ENCODE data around the gene SCN7A.

SCN7A gene

DNA sequence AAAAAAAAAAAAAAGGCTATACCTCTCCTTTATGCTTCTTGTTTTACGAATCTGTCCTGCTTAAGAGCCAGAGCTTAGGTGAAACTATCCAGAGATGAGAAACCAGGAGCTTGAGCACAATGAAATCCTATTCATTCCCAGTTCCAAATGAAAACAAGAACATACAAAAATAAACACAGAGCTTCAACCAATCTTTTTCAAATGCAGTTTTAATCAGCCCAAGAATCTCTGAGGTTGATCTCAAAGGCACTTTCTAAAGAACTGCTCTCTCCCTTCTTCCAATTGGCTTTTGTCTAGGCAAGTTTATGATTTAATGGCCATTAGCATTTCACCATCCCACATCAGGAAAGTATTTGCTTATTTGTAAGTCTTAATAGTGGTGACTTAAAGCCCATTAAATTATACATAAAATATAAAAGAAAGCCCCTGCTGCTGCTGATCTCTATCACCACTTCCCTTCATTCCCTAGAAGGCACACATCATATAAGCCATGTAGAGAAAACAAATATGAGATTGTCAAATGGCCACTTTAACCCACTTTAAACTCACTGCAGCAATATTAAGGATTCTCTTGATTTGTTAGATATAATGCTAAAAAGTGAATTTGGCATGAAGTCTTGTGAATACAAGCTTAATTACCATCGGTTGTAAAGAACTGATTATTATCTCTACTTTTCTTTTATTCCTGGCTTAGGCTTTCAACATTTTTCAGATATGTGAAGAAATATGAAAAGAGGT, 89.0 kb downstream of the SCN7A start:
- no peak for DNase-seq (ENCODE audit: low spot score)

GRCh38 chr2:166394245-166394644, 99.8 kb downstream of the SCN7A start:
- no peak for DNase-seq (ENCODE audit: low spot score)

DNA sequence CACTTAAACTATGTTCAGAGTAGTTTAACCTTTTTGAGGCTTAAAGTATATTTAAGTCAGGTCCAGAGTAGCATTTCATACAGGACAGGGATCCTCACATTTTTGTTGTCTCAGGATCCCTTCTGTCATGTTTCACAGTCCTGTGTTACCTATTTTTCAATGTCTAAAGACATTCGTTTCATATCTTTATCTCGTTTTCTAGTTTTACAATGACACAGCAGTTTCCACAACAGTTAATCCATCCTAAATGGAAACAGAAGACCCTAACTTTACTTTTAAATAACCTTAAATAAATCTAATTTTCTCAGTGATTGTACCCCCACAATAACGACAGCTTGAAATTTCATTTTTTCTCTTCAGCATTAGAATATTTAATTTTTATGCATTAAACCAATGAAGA, 101.0 kb downstream of the SCN7A start:
- DNase-seq (ENCODE audit: low spot score), result no peak

GRCh38 chr2:166388481-166389070, 105.5 kb downstream of the SCN7A start:
- DNase-seq (ENCODE audit: low spot score), result no peak

GRCh38 chr2:166385313-166385712, 108.7 kb downstream of the SCN7A start:
- DNase-seq (ENCODE audit: low spot score), result no peak

GRCh38 chr2:166384774-166385173, 109.3 kb downstream of the SCN7A start:
- peak; percentile 26 for DNase-seq (ENCODE audit: low spot score)

- DNase-seq (ENCODE audit: low spot score), result no peak
Measured at GRCh38 chr2:166382448-166382847, 111.6 kb downstream of the SCN7A start.

DNA sequence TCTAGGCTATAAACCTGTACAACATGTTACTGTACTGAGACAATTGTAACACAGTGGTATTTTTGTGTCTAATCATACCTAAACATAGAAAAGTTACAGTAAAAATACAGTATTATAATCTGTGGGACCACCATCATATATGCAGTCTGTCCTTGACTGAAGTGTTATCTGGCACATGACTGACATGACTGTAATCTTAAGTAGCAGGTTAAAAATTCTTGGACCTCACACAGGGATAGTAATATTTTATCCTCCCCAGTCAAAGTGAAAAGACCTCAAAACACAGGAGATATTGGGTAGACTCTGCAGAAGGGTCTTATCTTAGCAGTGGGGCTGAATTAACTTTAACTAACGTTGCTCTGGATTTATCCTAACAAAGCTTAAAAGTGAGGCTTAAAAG, 113.4 kb downstream of the SCN7A start:
- DNase-seq (ENCODE audit: low spot score), result no peak

- DNase-seq (ENCODE audit: low spot score), result no peak
Measured at GRCh38 chr2:166376873-166377272, 117.2 kb downstream of the SCN7A start.

DNA sequence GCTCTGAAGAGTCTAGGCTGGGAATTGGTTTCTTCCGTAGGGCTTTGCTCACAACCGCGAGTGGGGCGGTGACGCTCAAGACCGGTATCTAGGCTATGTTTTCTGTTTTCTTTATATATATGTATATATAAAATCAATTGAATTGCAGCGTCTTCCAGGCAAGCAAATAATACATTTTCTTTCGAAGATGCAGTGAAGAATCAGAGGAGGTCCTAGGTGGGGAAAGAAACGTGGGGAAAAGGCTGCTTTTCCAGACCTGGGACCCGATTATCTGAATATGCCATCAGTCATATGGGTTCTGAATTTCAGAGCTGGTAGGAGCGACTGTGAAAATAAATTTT, 117.6 kb downstream of the SCN7A start:
- DNase-seq (ENCODE audit: low spot score), result no peak

GRCh38 chr2:166375736-166376487, 118.1 kb downstream of the SCN7A start, which contains the start of gene SCN9A:
SCN9A (minus strand) TSS chr2:166375944; CDS start chr2:166311756, 64,188 bp downstream.
- DNase-seq (ENCODE audit: low spot score), result peak; percentile 59

- DNase-seq (ENCODE audit: low spot score), result no peak
Measured at GRCh38 chr2:166375195-166375735, 118.8 kb downstream of the SCN7A start.

- peak; percentile 38 for DNase-seq (ENCODE audit: low spot score)
Measured at GRCh38 chr2:166373951-166374350, 120.1 kb downstream of the SCN7A start.

DNA sequence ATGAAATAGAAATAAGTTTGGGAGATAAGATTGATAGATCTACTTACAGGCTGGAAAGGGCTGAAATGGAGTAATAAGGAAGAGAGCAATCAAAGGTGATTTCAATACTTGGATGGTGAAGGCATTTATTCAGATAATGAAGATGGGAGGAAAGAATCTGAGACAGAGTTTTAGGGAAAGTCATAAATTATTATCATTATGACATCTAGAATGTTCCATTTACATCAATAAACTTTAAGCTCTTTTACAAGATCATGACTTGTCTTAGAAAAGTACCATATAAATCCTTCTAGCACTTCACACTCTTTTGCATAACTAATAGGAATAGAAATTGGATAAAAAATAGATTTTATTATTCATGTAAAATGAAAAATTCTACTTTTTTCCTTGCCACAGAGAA, 120.5 kb downstream of the SCN7A start:
- no peak for DNase-seq (ENCODE audit: low spot score)

- no peak for DNase-seq (ENCODE audit: low spot score)
Measured at GRCh38 chr2:166373105-166373504, 120.9 kb downstream of the SCN7A start.

DNA sequence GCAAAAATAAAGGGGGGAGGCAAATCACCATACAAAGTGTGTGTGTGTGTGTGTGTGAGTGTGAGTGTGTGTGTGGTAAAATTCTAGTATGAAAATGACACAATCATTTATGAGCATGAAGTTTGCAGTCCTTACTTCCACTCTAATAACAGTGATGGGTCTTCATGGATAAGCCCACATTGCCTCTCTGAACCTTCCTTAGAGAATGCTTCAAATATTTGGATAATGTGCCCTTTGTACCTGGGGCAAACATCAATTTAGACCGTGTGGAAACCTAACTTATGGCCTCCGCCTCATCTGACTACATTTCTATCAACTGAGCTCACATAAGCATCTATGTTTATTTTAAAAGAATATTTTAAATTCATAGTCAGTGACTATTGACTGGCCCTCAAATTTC, 122.0 kb downstream of the SCN7A start:
- DNase-seq (ENCODE audit: low spot score), result no peak

- no peak for DNase-seq (ENCODE audit: low spot score)
Measured at GRCh38 chr2:166365803-166366420, 128.1 kb downstream of the SCN7A start.

GRCh38 chr2:166365239-166365638, 128.8 kb downstream of the SCN7A start:
- DNase-seq (ENCODE audit: low spot score), result no peak

DNA sequence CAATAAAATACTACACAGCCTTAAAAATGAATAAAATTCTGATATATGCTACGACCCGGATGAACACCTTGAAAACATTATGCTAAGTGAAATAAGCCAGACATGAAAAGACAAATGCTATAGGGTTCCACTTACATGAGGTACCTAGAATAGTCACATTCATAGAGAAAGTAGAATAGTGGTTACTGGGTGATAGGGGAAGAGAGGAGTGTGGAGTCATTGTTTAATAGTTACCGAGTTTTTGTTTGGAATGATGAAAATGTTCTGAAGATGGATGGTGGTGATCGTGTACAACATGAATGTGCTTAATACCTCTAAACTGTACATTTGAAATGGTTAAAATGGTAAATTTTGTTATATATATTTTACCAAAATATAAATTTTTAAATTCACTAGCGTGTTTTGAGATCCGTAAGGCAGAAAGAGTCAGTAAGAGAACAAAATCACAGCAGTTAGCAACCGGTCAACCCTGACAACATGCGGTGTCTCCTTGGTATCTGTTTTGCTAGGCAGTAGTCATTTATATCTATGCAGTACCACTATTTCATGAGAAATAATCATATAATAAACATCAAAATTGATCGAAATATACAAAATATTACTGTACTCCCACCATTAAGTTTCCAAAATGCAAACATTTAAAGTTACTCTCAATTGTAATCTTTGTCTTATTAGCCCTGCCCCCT, 129.4 kb downstream of the SCN7A start:
- DNase-seq (ENCODE audit: low spot score), result no peak

DNA sequence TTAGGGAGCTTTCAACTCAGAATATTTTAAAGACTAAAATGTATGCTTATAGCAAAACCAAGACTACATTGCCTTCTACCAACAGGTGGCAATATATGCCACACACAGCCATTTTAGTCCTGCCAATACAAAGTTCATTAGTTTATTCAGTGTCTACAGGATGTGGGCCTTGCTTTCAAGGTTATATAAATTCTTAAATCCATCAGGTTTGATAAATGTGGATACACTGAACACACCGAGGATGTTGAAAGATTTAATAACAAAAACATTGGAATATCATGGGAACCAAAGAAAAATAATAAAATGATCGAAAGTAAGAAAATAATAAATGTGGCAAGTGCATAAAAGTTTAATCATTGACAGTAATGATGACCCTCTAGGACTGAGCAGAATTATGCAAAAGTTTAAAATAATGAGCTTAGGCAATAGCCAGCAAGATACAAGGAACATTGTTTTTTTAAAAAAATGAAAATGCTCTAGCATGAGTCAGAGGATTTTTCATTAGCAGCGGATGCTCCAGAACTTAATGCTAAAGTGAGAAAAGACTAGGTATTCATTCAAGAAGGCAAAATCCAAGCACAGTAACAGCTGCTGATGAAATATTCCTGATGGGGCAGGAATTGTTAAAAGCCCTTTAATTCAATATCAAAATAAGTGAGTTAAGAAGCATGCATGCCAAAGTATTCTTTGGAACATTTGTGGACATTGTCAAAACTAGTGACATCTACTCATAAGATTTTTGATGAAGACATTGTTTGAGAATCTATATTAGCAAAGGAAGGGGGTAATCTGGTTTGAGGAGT, 132.5 kb downstream of the SCN7A start:
- peak; percentile 16 for DNase-seq (ENCODE audit: low spot score)

GRCh38 chr2:166360906-166361305, 133.1 kb downstream of the SCN7A start:
- no peak for DNase-seq (ENCODE audit: low spot score)

Measured in LoVo (cell line).